A549 treated with RU486 at 1 μM for 4 hours (cell line): ENCODE measurements around the gene WWTR1. TPM values are rescaled to one million over a fixed set of nuclear protein-coding genes. Genes with fewer than 3 reads are reported as not detected.

Experiments
- total RNA-seq: library from RNA; stranded (reverse); fragments of 200-300 nt; extraction: Qiagen RNA extraction; gene quantifications from 5 replicates; pipeline ENCODE4 v1.2.3, GENCODE V29; 2022; ENCODE audit warnings: low read depth

The WWTR1 gene
- total RNA-seq = 112 to 122 TPM (median 119 TPM) in 5 replicates

DNA sequence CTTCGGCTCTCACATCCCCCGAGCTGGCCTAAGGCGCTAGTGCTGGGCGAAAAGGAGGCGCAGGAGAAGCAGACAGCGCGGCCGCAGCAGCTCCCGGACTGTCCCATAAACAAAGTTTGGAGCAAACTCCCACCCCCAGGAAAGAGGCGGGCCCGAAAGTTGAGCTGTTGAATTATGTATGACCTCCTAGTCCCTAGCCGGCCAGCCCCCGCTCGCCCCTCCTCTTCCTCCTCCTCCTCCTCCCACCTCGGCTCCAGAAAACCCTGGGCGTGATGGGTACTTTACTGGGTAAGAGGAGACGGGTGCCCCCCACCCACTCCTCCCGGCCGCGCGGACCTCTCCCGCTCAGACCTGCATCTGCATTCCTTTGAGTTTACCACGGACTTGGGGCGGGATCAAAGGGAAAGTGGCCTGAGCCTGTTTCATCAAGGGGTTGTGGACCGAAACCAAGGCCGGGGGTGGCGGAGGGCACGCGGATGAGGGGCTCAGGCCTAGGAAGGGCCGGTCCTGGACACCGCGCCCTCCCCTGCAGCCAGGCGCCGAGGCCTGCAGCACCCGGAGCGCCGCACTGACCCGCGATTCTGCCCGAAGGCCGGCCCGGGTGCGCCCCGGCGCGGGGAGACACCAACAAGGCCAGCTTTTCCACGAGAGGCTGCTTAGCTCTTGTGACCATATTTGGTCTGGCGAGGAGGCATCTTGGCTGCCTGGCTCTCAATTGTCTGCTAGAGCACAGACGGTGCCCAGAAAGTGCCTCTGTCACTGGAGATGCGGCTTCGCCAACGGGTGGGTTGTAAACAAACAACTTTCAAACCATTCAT, at the start of gene WWTR1:
TSS of gene WWTR1 (minus strand) at position 100 of the 818 bp plus-strand sequence. CDS start 719 bp downstream, outside the sequence.

DNA sequence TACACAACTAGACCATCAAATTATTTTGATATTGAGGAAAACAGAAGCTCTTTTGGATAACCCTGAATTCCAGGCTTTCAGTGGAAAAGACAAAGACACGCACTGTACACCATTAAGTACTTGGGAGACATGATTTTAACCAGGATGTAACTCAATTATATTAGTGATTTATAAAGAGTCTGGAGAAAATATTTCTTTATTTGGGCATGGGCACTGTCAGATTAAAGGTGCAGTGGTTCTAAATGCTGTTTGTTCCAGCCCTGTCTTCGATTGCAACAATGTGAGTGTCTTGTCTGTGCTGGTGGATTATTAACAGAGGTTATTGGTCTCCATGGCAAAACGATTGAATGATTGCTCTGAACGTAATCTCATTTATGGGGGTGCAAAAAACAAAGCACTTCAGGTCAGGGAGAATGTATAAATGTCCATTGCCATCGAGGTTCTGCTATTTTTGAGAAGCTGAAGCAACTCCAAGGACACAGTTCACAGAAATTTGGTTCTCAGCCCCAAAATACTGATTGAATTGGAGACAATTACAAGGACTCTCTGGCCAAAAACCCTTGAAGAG, 183.5 kb downstream of the WWTR1 start, which contains the start of gene TM4SF4:
TSS of gene TM4SF4 (plus strand) at position 448 of the 568 bp plus-strand sequence. CDS start 181 bp downstream, outside the sequence.

Other genes starting within 250 kb of the WWTR1 start
- gene TM4SF4, start 183.3 kb downstream of the WWTR1 start, total RNA-seq = 26.5 to 43.5 TPM (median 39.8 TPM) in 5 replicates
- 27.9 to 40.5 TPM (median 36.4 TPM) in 5 replicates for gene COMMD2, start 94.5 kb upstream of the WWTR1 start, total RNA-seq
- gene ANKUB1, start 134.5 kb upstream of the WWTR1 start, total RNA-seq = not detected in 5 replicates
- gene RNF13, start 155.2 kb upstream of the WWTR1 start, total RNA-seq = 26.8 to 64.1 TPM (median 40.2 TPM) in 5 replicates